CD4-positive, alpha-beta T cell treated with Interleukin-1 beta for 1 hour (primary cell): Measurements from ENCODE around the gene TPI1.
"Not testable (repeated sequence)": the region's sequence is repeated elsewhere in the genome, so short reads cannot be mapped to it uniquely, and the experiment has no call there.

ENCODE experiments used
- DNase-seq, 2 donors: peaks; one replicate each; pipeline ENCODE4 v3.0.0-alpha.2; 2020 to 2022

The TPI1 gene

DNA sequence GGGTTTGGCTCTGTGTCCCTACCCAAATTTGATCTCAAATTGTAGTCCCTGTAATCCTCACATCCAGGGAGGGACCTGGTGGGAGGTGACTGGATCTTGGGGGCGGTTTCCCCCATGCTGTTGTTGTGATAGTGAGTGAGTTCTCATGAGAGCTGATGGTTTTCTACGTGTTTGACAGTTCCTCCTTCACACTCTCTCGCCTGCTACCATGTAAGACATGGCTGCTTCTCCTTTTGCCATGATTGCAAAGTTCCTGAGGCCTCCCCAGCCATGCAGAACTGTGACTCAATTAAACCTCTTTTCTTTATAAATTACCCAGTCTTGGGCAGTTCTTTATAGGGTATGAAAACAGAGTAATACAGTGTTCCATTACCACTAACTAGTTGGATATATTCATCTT, 27.0 kb downstream of the TPI1 start:
- DNase-seq, result no peak

DNA sequence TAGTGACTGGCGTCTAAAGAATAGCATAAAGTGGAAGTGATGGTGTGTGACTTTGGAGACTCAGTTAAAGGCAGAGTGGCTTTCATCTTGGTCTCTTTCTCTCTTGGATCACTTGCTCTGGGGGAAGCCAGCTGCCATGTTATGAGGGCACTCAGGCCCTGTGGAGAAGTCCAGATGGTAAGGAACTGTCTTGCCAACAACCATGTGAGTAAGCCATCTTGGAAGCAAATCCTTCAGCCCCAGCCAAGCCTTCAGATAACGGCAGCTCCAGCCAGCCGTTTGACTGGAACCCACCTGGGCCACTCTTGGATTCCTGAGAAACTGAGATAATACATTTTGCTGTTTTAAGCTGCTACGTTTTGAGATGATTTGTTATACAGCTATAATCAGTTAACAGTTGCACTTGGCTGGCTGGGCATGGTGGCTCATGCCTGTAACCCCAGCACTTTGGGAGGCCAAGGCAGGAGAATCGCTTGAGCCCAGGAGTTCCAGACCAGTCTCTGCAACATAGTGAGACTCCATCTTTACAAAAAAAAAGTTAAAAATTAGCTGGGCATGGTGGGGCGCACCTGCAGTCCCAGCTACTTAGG, 29.6 kb downstream of the TPI1 start:
- no peak for DNase-seq

- DNase-seq, result no peak
These were observed 32.1 kb downstream of the TPI1 start for GRCh38 chr12:6899427-6899826.

DNA sequence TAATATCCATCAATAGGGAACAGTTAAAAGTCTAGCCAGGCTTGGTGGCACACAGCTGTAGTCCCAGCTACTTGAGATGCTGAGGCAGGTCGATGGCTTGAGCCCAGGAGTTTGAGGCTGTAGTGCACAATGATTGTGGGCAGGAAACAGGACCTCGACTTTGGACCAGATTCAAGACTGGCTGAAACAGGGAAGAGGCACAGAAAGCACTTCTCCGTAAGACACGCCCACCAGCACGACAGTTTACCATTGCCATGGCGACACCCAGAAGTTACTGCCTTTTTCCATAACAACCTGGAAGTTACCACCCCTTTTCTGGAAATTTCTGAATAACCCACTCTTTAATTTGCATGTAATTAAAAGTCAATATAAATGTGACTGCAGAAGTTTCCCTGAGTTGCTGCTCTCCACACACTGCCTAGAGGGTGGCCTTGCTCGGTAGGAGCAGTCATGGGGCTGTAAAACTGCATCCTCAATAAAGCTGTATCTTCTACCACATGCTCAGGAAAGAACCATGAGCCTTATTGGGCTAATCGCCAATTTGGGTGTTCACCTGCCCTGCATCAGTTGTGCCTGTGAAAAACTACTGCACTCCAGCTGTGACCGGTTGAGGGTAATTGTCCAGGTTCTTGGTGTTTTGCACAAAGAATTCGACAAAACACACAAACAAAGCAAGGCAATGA, 32.6 kb downstream of the TPI1 start:
- peak; percentile 36 to 65 for DNase-seq

DNA sequence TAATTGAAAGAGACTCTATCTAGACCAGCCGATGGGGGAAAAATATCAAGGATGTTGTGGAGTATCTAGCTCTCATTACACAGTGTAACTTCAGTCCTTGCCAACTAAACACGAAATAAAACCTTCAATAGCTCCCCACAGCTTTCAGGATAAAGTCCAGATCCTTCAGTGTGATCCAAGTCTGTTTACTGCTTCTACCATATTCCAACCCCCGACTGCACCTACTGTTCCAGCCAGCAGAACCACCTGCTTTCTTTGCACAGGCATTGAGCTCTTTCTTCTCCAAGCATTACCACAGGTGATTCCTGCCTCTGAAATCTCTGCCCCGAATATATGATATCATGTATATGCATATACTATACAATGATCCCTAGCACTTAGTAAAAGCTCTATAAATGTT, 35.1 kb downstream of the TPI1 start:
- DNase-seq, result no peak

DNA sequence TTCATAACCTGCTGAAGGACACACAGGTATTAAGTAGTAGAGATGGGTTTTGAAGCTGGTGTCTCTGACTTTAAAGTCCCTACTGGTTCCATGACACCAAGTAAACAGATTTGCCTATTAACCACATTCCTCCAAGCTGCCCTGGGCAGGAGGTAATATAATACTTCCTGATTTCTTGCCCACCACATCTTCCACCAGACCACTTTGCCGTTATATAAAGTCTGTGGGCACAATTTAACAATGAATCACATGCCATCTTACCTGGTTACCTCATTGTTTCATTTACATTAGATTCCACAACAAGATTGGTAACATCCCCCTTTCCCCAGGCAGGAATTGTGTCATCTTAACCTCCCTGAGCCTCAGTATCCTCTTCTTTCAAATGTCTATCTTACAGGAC, 36.4 kb downstream of the TPI1 start:
- no peak for DNase-seq

DNA sequence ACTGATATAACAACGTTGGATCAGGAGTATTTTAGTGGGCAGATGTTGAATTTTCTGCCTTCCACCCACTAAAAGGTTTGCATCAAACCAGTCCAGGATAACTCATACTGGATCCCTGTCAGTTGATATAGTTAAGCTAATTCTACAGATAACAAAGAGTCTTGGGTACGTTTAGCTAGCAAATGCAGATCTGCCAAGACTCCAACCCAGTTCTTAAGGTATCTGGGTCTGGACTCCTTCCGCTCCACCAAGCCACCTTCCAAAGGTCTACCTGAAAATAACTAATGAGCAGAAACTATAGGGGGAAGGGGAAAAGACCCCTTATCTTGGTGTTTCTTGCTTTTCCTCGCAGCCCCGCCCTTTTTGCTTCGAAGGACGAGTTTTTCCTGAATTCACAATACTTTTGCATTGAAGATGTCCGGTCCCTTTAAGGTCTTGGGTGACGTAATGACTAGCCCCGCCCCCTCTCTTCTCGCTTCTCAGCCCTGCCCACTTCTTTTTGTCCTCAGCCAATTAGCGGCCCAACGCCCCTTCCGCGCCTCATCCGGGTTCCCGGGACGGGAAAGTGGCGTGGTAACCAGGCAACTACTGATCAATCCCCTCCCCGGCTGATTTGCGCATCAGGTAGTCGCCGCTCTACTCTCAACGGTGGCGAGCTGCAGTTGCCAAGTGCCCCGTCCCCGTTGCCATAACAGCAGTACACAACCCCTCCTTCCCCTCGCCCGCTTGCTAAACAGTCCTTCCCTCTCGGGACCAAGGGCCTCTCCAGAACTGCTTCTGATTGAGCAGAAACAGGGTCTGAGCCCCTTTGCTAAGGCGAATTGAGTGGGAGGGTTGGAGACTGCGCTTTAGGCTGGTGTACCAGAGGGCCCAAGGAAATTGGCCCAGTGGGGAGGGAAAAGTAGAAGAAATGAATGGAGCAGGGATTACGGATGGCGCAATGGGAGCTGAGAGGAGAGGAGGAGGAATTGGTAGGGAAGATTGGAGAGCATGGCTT, 37.2 kb downstream of the TPI1 start, which contains the start of gene LRRC23:
Gene LRRC23, plus strand, starts transcription at position 543 of the 997 bp plus-strand sequence. CDS start 812 bp downstream, outside the sequence.
- DNase-seq, result peak; percentile 99

- DNase-seq, result no peak
These were observed 38.2 kb downstream of the TPI1 start for GRCh38 chr12:6905414-6906040.

- DNase-seq, result not testable (repeated sequence)
These were observed 40.8 kb downstream of the TPI1 start for GRCh38 chr12:6908141-6908540.

GRCh38 chr12:6909421-6910145, 42.3 kb downstream of the TPI1 start:
- no peak for DNase-seq

DNA sequence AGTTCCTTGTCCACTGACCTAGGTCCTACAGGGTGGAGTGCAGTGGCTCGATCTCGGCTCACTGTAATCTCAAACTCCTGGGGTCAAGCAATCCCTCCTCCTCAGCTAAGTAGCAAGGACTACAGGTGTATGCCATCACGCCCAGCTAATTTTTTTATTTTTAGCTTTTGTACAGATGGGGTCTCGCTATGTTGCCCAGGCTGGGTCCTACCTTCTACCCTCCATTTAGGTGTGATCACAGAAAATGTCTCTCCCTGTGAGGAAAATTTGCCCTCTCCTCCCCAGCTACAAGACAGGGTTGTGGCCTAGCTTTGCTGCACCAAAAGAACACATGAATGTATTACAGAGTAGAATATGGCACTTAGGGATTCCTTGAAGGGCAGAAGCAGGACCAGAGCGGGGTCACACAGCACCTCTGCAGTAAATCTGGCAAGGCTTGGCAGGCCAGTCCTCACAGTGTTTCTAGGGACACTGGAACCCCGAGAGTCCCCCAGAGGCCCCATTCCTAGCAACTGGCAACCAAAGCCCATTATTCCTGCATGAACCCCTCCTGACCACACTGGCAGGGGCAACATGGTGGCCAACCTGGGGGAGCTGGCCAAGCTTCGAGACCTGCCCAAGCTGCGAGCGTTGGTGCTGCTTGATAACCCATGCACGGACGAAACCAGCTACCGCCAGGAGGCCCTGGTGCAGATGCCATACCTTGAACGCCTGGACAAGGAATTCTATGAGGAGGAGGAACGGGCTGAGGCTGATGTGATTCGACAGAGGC, 45.0 kb downstream of the TPI1 start:
- no peak for DNase-seq

- peak; percentile 87 for DNase-seq
These were observed 47.1 kb downstream of the TPI1 start, which contains the start of gene ENO2 for GRCh38 chr12:6914246-6914946. Gene ENO2, plus strand, starts transcription at chr12:6914580. Its CDS starts 1,253 bp downstream, at chr12:6915833.

DNA sequence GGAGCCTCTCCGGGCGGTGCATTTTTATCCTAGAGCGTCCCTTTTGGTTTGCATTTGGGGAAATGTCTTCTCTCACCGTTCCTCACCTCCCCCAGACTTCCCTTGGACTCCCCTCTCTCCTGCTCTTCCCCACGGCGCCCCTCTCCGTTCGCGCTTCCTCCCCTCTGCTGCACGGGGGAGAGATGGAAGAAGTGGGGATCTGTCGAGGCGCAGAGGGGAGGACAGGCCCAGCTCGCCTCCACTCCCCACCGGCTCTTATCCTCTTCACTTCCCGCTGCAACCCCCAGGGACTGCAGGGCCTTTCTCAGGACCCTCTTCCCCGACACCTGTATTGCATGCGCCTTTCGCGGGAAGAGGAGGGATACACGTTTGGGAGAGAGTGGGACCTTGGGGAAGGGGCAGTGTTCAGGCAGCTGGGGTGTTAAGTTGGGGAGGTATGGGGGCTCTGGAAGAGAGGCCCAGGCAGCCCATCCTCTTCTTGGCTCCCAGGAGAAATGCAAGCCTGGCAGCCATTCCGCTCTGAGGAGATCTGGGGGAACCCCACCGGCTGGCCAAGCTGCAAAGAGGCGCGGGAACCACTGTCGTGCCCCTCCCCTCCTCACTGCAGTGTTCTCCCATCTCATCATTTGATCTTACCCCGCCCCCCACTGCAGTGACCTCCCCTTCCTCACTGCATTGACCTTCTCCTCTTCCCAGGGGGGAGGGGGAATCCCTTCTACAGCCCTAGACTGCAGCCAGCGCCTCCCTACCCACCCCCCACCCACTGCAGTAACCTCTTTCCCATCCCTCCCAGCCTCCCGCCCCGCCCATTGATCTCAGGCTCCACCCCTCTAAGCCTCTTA, 47.8 kb downstream of the TPI1 start:
- DNase-seq, result no peak

GRCh38 chr12:6915789-6916285, 48.5 kb downstream of the TPI1 start:
- DNase-seq, result no peak

GRCh38 chr12:6916426-6917200, 49.3 kb downstream of the TPI1 start:
- no peak for DNase-seq

DNA sequence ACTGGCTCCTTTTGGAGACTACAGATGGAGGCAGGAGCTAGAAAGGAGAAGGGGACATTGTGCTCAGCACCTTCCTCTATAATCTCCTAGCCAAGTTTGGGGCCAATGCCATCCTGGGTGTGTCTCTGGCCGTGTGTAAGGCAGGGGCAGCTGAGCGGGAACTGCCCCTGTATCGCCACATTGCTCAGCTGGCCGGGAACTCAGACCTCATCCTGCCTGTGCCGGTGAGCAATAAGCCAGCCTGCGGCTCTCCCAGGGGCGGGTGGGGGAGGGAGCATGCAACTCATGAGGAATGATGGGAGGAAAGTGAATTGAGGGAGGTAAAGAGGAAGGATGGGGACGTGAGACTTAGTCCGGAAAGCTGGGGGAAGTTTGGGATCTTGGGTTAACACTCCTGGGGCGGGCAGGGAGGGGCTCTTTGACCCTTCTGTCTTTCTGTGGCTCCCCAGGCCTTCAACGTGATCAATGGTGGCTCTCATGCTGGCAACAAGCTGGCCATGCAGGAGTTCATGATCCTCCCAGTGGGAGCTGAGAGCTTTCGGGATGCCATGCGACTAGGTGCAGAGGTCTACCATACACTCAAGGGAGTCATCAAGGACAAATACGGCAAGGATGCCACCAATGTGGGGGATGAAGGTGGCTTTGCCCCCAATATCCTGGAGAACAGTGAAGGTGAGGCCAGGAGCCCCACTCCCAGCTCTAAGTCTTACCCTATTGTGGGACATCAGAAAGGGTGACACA, 50.3 kb downstream of the TPI1 start:
- no peak for DNase-seq

DNA sequence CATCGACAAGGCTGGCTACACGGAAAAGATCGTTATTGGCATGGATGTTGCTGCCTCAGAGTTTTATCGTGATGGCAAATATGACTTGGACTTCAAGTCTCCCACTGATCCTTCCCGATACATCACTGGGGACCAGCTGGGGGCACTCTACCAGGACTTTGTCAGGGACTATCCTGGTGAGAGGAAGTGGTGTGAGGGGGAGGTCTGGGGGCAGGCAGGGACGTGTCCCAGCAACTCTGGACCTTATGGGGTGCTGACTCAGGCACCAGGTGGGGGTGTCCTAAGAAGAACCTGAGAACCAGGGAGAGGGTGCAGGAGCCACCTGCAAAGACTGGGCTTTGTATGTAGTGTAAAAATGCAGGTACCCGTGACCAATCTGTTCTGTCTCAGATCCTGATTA, 52.3 kb downstream of the TPI1 start:
- DNase-seq, result no peak
